GM21737 (cell line): ENCODE results near the gene YOD1.

ENCODE experiments used
- ATAC-seq: cut with Tn5 transposase; IDR thresholded peaks from one replicate; pipeline ENCODE4 v1.9.1; 2021; ENCODE audit warnings: mild to moderate bottlenecking, moderate library complexity; ENCODE audit not compliant: unreplicated experiment

Gene YOD1

GRCh38 chr1:207028884-207029650, 21.9 kb downstream of the YOD1 start:
- no peak for ATAC-seq

GRCh38 chr1:207027921-207028320, 23.1 kb downstream of the YOD1 start:
- no peak for ATAC-seq

GRCh38 chr1:207027206-207027777, 23.7 kb downstream of the YOD1 start:
- ATAC-seq, result no peak

GRCh38 chr1:207026104-207026534, 24.9 kb downstream of the YOD1 start:
- ATAC-seq, result no peak

- no peak for ATAC-seq
These were observed 25.7 kb downstream of the YOD1 start for GRCh38 chr1:207025146-207025880.

GRCh38 chr1:207024202-207025145, 26.5 kb downstream of the YOD1 start:
- no peak for ATAC-seq

GRCh38 chr1:207022996-207023679, 27.9 kb downstream of the YOD1 start:
- ATAC-seq, result no peak

- ATAC-seq, result no peak
These were observed 29.0 kb downstream of the YOD1 start for GRCh38 chr1:207021876-207022596.

- ATAC-seq, result no peak
These were observed 29.7 kb downstream of the YOD1 start for GRCh38 chr1:207021139-207021861.

- ATAC-seq, result no peak
These were observed 30.3 kb downstream of the YOD1 start for GRCh38 chr1:207020709-207021107.

GRCh38 chr1:207020065-207020708, 30.8 kb downstream of the YOD1 start:
- no peak for ATAC-seq

GRCh38 chr1:207019661-207020060, 31.3 kb downstream of the YOD1 start:
- ATAC-seq, result no peak

- ATAC-seq, result no peak
These were observed 31.8 kb downstream of the YOD1 start for GRCh38 chr1:207019161-207019560.

GRCh38 chr1:207018707-207019106, 32.3 kb downstream of the YOD1 start:
- ATAC-seq, result no peak

GRCh38 chr1:207017615-207018559, 33.1 kb downstream of the YOD1 start:
- no peak for ATAC-seq

- no peak for ATAC-seq
These were observed 35.2 kb downstream of the YOD1 start for GRCh38 chr1:207015791-207016190.

- no peak for ATAC-seq
These were observed 36.3 kb downstream of the YOD1 start for GRCh38 chr1:207014728-207015127.
